ENCODE data around the gene TTLL12.

The TTLL12 gene

DNA sequence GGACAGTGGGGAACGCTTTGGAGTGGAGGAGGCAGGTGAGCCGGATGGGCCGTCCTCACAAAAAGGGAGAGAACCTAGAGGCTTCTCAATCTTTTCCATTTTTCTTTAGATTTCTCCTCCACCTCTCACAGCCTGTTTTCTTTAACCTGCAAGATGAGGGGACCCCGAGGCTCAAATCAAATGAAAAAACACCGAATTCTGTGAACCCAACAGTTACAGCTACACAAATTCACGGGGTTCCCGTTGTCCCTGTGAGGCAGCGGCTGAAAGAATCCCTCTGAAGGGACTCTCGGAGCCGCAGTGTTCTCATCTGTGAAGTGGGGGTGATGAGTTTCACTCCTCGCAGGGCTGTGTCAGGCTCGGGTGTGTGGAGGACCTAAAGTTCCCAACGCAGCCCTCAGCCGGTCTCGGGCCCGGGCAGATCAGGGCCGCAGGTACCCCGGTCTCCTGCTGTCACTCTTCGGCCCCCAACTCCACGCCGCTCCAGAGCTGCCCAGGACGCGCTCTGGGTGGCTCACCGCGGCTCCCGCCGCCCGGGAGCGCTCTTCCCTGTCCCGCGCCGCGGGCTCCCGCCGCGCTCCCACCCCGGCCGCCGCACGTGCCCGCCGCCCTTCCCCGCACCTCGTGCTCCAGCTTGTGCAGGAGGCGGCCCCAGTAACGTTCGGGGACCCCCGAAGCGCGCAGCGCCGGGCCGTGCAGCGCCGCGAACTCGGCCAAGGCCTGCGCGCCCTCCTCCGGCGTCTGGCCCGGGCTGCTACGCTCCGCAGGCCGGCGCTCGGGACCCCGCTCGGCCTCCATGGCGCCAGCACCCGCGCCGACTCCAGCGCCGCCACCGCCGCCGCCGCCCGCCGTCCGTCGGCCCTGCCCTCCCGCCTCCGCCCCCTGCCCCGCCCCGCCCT is at the start of gene TTLL12:
TSS of gene TTLL12 (minus strand) at position 863 of the 899 bp plus-strand sequence. CDS start at position 798, 65 bp downstream.
- DNase-seq: peak in 41 of 56 donors; percentile 17 to 72 (median 46)

DNA sequence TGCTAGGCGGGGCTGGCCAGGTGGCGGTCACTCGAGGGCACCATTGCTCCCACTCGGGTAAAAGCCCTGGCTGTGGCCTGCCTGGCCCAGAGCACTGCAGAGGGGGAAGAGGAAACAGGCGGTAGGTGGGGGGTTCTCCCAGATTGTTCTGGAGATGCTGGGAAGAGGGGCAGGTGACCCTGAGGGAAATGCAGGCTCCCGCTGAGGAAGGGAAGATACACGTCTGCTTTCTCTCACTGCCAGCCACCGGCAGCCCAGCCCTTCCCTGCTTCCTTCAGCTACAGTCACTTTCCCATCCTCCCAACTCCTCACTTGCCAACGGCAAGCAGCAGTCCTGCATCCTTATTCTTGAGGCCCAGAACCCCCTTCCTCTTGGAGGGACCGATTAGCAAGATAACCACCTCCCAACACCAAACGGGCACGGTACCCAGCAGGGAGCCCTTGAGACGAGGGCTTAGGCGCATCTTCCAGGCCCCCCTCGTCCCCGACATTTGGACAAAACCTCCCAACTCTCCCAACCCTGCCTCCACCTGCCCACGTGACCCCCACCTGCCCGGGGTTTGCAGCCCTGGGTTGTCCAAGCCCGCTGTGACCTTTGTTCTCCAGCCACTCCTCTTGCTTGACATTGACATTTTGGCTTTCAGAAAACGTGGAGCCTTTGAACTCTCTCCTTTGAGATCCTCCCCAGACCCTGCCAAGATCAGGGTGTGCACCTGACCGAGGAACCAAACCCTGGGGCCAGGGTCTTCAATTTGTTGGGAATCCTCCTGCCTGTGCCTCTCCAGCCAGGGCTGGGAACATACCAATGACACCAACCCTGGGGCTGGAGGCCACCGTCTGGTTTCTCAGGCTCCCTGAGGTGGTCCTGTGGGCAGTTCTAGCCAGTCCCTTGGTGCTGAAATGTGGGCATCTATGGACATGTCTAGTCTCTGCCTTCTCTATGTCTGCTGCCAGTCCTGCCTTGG is 48.8 kb upstream of the TTLL12 start:
- no peak for DNase-seq

DNA sequence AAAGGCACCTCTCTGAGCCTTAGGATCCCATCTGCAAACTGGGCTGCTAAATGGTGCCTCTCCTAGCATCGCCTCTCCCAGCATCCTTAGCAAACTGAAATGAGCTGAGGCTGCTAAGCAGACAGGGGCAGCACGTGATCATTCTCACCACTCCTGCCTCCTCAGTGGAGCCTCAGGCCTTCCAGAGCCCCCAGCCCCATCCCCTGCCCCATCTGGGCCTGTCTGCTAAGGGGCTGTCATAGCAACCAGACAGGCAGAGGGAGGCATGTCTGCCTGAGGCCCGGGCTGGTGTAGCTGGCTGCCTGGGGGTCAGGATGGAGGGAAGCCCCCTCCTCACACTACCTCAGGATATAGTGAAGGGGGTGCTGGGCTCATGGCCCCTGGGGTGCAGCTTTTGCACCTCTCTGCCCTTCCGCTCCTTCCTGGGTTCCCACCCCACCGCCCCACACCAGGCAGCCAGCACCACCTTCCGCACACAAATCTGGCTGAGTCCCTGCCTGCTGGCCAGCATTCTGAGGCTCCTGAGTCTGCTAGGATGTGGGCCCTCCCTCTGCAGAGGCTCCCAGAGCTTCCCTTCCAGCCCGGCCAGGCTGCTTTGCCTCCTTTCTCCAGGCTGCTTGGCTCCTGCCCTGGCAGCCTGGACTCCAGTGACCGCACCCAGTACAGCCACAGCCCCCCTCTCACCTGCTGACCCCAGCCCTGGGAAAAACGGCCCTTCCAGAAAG is 47.5 kb upstream of the TTLL12 start:
- no peak for DNase-seq

DNA sequence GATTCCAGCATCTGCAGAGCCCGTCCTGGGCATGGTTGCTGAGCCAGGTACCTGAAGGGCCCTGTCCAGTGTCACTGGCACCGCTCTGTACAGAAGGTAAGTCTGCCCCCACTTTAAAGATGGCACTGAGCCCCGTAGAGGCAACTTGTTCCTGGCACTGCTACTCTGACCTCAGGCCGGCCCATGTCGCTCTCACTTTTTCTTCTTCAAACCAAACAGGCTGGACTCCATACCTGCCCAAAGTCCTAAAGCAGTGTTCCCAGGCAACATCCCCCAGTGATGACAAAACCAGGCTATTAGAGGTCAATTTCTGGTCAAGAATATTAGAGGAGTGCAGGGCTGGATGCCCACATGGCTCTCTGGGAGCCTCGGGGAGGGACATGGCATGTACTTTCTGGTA is 46.6 kb upstream of the TTLL12 start:
- DNase-seq: no peak

DNA sequence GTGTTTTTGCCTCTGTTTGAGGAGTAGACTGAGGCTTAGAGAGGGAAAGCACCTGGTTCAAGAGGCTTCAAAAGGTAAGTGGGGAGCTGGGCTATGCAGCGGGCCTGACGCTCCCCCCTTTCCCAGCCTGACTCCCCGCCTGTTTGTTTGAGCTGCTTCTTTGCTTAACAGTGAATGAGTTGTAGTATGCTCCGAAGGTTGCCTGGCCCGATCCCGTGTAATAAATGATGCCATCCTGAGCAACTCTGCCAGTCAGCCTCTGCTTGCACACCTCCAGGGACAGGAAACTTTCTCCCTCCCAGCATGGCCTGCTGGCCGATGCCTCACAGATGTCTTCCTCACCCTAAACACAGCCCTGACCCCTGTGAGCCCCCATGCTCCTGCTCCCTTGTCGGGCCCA is 45.5 kb upstream of the TTLL12 start:
- no peak for DNase-seq

DNA sequence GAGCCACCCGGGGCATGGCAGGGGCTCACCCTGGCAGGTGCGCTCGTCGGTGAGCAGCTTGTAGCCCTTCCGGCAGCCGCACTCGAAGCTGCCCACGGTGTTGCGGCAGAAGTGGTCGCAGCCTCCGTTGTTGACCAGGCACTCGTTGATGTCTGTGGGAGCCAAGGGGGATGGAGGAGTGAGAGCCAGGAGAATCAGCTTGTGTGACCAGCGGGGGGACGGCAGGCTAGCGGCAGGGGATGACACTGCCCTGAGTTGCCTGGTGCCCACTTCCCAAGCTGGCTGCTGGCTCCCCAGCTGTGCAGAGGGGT is 44.7 kb upstream of the TTLL12 start:
- no peak for DNase-seq

DNA sequence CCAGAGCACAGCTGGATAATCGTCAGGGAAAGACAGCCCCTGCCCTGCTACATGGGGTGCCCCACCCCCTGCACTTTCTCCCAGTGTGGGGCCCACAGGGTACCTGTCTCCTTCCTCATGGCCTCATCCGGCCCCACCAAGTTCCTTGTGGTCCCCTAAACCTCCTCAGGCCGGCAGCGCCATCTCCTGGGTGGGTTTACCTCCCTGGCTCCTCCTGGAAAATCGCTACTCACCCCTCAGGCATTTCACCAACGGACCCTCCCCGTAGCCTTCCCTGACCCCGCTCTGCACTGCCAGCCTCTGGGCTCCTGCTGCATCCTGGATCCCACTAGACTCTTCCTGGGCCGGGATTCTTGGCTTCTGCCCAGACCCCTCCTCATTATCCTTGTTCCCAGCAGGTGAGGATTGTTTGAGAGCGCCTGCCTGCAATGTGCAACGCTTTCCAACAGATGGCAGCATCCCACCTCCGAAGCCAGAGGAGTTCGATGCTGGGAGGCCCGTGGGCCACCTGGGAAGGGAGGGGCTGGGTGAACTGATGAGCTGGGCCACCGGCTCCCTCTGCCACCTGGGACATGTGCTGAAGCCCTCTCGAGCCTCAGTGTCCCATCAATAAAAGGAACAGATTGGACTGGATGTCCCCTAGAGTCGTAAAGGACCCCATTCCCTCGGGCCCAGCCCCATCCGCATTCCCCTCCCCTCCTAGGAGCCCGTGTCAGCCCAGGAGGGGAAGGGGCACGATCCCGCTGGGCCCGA is 44.2 kb upstream of the TTLL12 start:
- DNase-seq: peak in 20 of 56 donors; percentile 1 to 54 (median 19)

DNA sequence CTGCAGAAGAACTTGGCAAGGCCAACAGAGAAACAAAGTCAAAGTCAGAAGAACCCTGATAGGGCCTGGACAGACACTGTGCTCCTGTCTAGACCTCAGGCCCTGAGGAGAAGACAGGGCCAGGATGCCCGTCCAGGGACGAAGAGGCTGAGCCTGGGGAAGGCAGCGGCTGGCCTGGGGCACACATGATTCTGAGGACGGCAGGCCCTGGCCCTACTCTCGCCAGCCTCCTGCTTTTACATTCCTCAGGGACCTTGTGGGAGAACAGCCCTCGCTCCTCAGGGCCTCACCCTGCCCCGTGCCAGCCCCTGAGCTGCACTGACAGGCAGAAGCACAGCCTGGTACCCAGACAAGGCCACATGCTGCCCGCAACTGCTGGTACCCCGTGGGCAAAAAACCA is 43.6 kb upstream of the TTLL12 start:
- no peak for DNase-seq

DNA sequence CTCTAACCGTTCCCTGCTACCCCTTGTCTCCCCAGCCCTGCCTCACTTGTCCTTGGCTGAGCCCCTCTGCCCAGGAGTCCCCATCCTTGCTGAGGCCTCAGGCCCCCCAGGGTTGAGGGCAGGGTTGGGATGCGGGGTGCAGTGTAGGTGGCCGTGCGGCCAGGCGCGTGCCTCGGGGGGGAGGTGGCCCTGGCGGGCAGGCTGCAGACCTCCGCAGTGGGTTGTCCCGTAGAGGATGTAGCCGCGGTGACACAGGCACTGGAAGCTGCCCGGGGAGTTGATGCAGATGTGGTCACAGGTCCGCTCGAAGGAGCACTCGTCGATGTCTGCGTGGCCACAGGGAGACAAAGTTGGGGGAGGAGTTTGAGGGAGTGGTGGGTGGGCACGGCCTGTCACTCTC is 41.9 kb upstream of the TTLL12 start:
- DNase-seq: no peak

DNA sequence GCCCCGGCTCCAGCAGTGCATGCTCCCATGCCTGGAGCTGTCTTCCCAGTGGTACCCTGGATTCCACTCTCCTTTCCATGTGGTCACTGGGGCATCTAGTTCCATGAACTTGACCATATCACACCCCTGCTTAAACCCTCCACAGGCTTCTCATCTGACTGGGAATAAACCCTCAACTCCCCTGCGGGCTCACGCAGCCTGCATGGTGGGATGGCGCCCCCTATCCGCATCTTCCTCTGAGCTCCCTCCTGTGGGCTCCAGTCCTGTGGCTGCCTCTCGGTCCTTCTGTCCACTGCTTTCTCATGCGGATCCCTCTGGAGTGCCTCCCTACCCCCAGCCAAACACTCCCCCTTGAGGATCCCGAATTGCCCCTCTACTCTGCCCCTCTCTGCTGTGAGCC is 41.4 kb upstream of the TTLL12 start:
- DNase-seq: no peak

DNA sequence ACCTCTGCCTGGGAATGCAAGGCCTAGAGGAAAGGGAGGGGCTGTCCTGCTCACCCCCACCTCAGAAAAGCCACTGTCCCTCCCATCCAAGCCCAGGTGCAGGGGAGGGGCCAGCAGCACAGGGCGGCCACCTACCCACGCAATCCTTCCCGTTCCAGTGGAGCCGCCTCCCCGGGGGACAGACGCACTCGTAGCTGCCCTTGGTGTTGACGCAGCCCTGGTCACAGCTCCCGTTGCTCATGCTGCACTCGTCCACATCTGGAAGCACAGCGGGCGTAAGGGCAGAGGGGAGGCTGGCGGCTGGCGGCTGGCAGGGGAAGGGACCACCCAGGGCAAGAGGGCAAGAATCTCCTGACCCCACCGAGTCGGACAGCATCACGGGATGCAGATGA is 40.3 kb upstream of the TTLL12 start:
- no peak for DNase-seq

DNA sequence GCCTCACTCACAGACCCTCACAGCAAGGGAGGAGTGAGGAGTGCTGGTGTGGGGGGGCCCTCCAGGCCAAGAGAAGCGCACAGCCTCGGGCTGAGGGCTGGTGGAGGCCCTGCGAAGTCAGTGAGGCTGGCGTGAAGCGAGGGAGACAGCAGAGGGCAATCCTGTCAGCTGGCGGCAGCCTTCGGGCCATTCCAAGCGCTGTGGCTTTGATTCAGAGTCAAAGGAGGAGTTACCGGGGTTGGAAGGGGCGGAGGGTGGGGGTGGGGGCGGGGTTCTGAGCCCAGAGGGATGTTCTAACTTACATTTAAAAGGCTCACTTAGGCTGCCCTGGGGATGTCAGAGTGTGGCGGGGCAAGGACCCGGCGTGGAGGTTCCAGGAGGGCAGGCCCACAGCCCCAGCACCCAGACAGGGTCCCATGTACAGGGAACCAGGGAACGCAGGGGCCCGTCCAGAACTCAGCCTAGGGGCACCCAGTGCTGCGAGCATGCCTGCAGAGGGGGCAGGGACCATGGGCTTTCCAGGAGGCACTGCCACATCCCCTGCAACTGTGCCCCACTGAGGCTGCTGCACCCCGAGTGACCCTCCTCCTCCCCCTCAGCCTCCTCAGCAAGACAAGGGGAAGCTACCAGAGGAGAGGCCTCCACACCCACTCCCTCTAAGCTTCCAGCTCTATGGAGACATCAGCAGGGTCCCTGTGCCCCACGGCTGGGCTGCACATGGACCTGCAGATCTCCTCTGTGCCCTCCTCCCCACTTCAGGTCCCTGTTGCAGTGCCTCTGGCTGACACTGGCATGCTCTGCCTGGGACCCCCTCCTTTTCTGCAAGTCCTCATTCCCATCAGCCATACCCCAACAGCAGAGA is 39.7 kb upstream of the TTLL12 start:
- no peak for DNase-seq

DNA sequence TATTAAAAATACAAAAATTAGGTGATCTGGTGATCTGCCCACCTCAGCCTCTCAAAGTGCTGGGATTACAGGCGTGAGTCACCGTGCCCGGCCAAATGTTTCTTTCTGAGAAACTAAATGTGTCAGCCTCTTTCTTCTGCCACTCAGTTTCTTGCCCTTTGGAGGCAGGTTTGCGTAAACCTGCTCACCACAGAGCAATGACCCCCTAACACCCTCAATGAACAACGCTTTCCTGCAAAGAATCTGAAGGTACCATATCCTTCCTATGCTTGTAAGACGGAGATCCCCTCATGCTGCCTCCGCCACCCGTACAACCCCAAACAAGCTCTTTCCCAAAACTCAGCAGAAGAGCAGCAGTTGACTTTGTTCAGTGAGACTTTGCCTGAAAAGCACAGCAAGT is 38.7 kb upstream of the TTLL12 start:
- DNase-seq: no peak

DNA sequence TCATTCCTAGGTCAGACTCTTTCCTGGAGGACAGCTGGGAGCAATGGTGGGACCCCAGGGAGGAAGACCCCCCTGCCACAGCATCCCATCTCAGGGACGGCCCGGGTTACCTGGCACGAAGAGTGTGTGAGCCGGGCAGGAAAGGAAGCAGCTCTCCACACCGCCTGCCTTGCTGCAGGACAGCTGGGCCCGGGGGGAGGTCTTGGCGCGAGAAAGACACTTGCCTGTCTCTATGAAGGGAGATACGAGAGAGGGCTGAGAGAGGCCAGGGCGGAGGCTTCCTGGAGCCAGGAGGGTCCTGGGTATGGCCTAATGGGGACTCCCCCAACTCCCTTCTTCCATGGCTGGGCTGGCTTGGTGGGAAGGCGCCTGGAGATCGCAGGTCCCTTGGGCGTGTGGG is 36.1 kb upstream of the TTLL12 start:
- no peak for DNase-seq

DNA sequence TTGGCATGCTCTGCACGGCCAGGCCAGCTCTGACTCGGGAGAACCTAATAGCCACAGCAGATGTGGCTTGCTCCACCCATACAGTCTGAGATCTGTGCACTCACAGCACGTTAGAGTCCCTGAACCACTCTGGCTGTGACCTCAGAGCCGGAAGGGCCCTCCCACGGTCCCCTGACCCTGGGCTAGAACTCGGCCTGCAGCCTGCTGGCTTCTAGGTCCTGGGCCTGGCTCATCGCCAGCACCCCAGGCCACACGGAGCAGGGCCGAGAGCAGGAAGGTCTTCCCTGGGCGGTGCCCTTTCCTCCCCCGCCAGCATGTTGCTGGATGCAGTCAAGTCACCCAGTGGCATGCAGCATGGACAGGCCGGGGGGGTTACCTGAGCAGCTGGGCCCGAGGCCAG is 35.3 kb upstream of the TTLL12 start:
- no peak for DNase-seq

DNA sequence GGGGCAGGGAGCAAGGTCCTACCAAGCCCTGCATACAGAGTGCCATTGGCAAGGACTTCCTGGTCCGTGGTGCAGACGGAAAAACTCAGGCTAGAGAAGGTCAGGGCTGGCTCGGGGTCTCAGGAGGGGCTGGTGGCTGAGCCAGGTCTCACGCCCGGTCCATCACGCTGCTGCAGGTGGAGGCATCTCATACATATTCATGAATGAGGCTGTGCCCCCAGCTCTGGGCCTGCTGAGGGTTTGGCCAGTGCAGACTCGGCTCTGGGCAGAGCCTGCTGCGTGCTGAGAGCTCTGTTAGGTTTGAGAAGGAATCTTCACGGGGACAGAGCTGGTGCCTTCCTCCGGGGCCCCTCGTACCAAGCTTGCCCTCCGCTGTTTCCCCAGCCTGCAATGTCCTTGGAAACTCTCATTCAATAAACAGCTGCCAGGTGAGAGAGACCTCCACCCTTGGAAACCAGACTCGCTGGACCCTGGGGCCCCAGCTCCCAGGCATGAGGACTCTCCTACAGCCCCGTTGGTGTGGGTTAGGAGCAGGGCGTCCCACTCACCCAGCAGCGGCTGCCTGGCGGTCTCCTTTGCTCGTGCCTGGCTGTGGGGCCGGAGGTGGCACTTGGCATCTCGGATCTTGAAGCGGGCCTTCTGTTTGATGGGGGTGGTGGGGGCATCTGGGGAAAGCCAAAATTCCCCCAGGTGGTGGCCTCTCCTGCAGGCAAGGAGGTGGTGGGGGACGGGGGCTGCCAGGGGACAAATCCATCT is 33.9 kb upstream of the TTLL12 start:
- no peak for DNase-seq

DNA sequence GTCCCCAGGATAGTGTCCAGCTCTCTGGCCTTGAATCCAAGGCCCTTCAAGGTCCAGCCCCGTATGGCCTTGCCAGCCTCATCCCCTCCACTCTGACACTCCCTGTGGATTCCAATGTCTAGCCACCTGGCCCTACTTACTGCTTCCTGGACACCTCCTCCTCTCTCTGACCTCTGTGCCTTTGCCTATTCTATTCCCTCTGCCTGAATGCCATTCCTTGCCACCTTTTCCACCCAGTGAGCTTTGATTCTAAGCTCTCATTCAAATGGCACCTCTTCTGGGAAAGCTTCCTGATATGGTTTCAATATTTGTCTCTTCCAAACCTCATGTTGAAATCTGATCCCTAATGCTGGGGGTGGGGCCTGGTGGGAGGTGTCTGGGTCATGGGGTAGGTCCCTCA is 31.9 kb upstream of the TTLL12 start:
- DNase-seq: no peak

DNA sequence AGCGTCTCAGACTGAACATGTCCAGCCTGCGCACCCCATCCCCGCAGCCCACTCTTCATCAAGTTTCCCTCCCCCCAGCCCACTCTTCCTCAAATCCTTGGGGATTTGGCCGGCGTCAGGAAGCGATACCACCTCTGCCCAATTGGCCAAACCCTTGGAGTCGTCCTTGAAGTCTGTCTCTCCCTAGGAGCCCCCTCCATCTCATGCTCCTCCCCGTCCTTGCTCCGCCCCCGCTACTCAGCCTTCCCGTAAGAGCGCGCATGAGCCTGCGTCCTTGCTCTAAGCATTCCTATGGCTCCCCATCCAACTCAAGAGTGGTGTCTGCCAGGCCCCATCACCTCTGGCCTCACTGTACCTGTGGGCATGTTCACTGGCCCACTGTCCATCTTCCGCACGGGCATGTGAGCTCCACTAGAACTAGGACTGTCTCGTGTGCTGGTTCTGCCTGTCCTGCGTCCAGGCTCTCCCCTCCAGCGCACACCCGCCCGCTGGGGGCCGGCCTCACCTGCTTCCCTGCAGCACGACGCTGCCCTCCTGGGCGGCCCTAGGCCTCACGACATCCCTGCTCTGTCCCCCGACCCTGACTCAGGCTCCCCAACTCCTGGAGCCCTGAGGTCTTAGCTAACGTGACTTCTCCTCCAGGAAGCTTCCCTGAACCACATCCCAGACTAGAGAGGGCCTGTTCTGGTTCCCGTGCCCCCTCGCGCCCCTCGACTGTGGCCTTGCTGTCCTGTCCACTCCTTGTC is 30.5 kb upstream of the TTLL12 start:
- no peak for DNase-seq

All from nucleus accumbens (tissue), 56 donors.